IPS-NIHi11 (cell line): ENCODE data around the gene KLK7.

Experiments
- DNase-seq: peaks from one replicate; pipeline ENCODE4 v3.0.0; 2012; ENCODE audit warnings: mixed read lengths, low spot score

Gene KLK7

GRCh38 chr19:50932018-50932689, 51.6 kb downstream of the KLK7 start:
- DNase-seq: no peak

GRCh38 chr19:50931023-50931422, 52.7 kb downstream of the KLK7 start:
- no peak for DNase-seq

- DNase-seq: no peak
Measured at GRCh38 chr19:50928831-50929230, 54.9 kb downstream of the KLK7 start.
